ENCODE data around the gene CDC14B.

- TF ChIP-seq CTCF (IDR thresholded peaks at IDR 0.05) (no peak), POLR2AphosphoS5 (IDR thresholded peaks at IDR 0.05) (no peak), POLR2A (IDR thresholded peaks at IDR 0.05) (no peak)
Observed at GRCh38 chr9:96493757-96494156, 125.9 kb downstream of the CDC14B start.
